GM12878 (cell line): ENCODE data around the gene SPA17. TPM values are rescaled to one million over a fixed set of nuclear protein-coding genes. Genes with fewer than 3 reads are reported as not detected.

Experiments
- ATAC-seq: fragments of 200-7000 bp; cut with Tn5 transposase; 3 replicates; pipeline ENCODE4 v1.9.1; 2020; ENCODE audit warnings: mild to moderate bottlenecking, moderate library complexity
- BruUV-seq: library from RNA; stranded (reverse); fragments of 400-500 nt; replicated peaks from 2 replicates; lab custom pipeline; 2021; lab: Mats Ljungman, UMichigan
- CTCF ChIA-PET: fragments of 300-600 bp; sonication (Branson Sonifier 250); formaldehyde crosslinking; extraction: SDS; loops from one replicate; lab custom pipeline; 2021; ENCODE audit warnings: inconsistent platforms; lab: Yijun Ruan, JAX
- POLR2A ChIA-PET: fragments of 350-600 bp; formaldehyde crosslinking; extraction: SDS; loops from one replicate; lab custom pipeline; 2021; ENCODE audit warnings: inconsistent platforms; lab: Charles Lee
- RAD21 ChIA-PET: fragments of 300-600 bp; sonication (Branson Sonifier 250); formaldehyde crosslinking; loops from one replicate; lab custom pipeline; 2023; ENCODE audit warnings: antibody characterized with exemption; ENCODE audit not compliant: unreplicated experiment; lab: Charles Lee
- SMC1A ChIA-PET: fragments of 300-600 bp; sonication (Branson Sonifier 250); formaldehyde crosslinking; loops from one replicate; lab custom pipeline; 2023; ENCODE audit not compliant: unreplicated experiment, uncharacterized antibody; lab: Charles Lee
- DNase-seq: peaks from one replicate; pipeline ENCODE4 v3.0.0-alpha.2; 2011; ENCODE audit warnings: low read depth, low spot score
- FAIRE-seq: peaks from 3 replicates; lab custom pipeline; 2011; peaks lifted over from hg19 to GRCh38; lab: Jason Lieb, UNC
- H2AFZ ChIP-seq: 2 replicates; pipeline ENCODE4 v1.6.0; 2011; ENCODE audit warnings: low read depth, low read length, control low read depth; ENCODE audit not compliant: control insufficient read depth
- H3K27ac ChIP-seq: 2 replicates; pipeline ENCODE4 v1.5.1; 2011; ENCODE audit warnings: control low read depth; ENCODE audit not compliant: control insufficient read depth, insufficient read depth
- H3K27me3 ChIP-seq, 2 experiments: replicated peaks in 1 of 2; 2 replicates each; pipeline versions ENCODE4 v1.6.0 to v1.6.1; 2011; ENCODE audit warnings: low read length in 1 of 2; ENCODE audit not compliant: control insufficient read depth in 2 of 2, insufficient read depth in 2 of 2
- H3K36me3 ChIP-seq, 2 experiments: 2 replicates each; pipeline ENCODE4 v1.5.1; 2011; ENCODE audit warnings: low read length in 1 of 2; ENCODE audit not compliant: control insufficient read depth in 2 of 2, insufficient read depth in 2 of 2
- H3K4me1 ChIP-seq: 2 replicates; pipeline ENCODE4 v1.6.1; 2011; ENCODE audit warnings: mild to moderate bottlenecking, low read length, moderate library complexity, mixed read lengths; ENCODE audit not compliant: control insufficient read depth, insufficient read depth
- H3K4me2 ChIP-seq: 2 replicates; pipeline ENCODE4 v1.6.0; 2011; ENCODE audit warnings: control low read depth; ENCODE audit not compliant: control insufficient read depth, insufficient read depth
- H3K4me3 ChIP-seq: fragments of 200-600 bp; sonication (generic); 2 replicates; pipeline ENCODE4 v1.5.1; 2016
- H3K79me2 ChIP-seq: 2 replicates; pipeline ENCODE4 v1.6.0; 2011; ENCODE audit warnings: low read length; ENCODE audit not compliant: control insufficient read depth, insufficient read depth
- H3K9ac ChIP-seq: 2 replicates; pipeline ENCODE4 v1.8.0; 2011; ENCODE audit warnings: low read length, control low read depth, mixed read lengths; ENCODE audit not compliant: control insufficient read depth, insufficient read depth
- H3K9me3 ChIP-seq: replicated peaks from 3 replicates; pipeline ENCODE4 v1.5.1; 2011; ENCODE audit warnings: mild to moderate bottlenecking, low read length; ENCODE audit not compliant: control insufficient read depth, insufficient read depth
- H4K20me1 ChIP-seq: 2 replicates; pipeline ENCODE4 v1.6.0; 2011; ENCODE audit not compliant: control insufficient read depth, insufficient read depth
- BCL3 ChIP-seq: IDR thresholded peaks from 2 replicates; pipeline ENCODE4 v1.6.1; 2011; ENCODE audit warnings: borderline replicate concordance, low read depth, mild to moderate bottlenecking, moderate library complexity, low read length; ENCODE audit not compliant: insufficient read depth, poor library complexity, severe bottlenecking
- CHD4 ChIP-seq: fragments of 200-600 bp; sonication (generic); IDR thresholded peaks from 2 replicates; pipeline ENCODE4 v1.6.1; 2016; ENCODE audit warnings: mild to moderate bottlenecking
- CREB1 ChIP-seq: IDR thresholded peaks from 2 replicates; pipeline ENCODE4 v1.6.1; 2012; ENCODE audit warnings: low read depth, mild to moderate bottlenecking, inconsistent platforms
- EGR1 ChIP-seq, 2 experiments: IDR thresholded peaks; 1 replicate in 1 of 2; 2 replicates in 1 of 2; pipeline ENCODE4 v1.6.1; 2011 to 2012; ENCODE audit warnings: low read depth in 2 of 2, low read length in 2 of 2, borderline replicate concordance in 1 of 2, mild to moderate bottlenecking in 1 of 2, moderate library complexity in 1 of 2
- FOXK2 ChIP-seq: fragments of 450-650 bp; IDR thresholded peaks from 2 replicates; pipeline ENCODE4 v1.6.1; 2017; ENCODE audit warnings: mild to moderate bottlenecking, moderate library complexity
- FOXM1 ChIP-seq: IDR thresholded peaks from 2 replicates; pipeline ENCODE4 v1.6.1; 2012; ENCODE audit warnings: low read depth, mild to moderate bottlenecking, inconsistent platforms, low read length, moderate library complexity
- GATAD2B ChIP-seq: fragments of 450-650 bp; conservative IDR thresholded peaks from 2 replicates; pipeline ENCODE4 v1.6.1; 2017; ENCODE audit warnings: low read depth, mild to moderate bottlenecking, moderate library complexity
- KAT2A ChIP-seq: conservative IDR thresholded peaks from 2 replicates; pipeline ENCODE4 v1.6.1; 2011; ENCODE audit warnings: low read depth, low read length; ENCODE audit not compliant: control insufficient read depth
- MEF2B ChIP-seq: fragments of 450-650 bp; IDR thresholded peaks from 2 replicates; pipeline ENCODE4 v1.6.1; 2018; ENCODE audit warnings: mild to moderate bottlenecking, moderate library complexity; ENCODE audit not compliant: partially characterized antibody, poor library complexity, severe bottlenecking
- PAX5 ChIP-seq: IDR thresholded peaks from 2 replicates; pipeline ENCODE4 v1.6.1; 2011; ENCODE audit warnings: low read depth, low read length, borderline replicate concordance
- POU2F2 ChIP-seq: IDR thresholded peaks from 3 replicates; pipeline ENCODE4 v1.6.1; 2011; ENCODE audit warnings: low read depth, mild to moderate bottlenecking, low read length, borderline replicate concordance
- SRF ChIP-seq, 2 experiments: IDR thresholded peaks; 2 replicates each; pipeline ENCODE4 v1.6.1; 2011; ENCODE audit warnings: low read depth in 2 of 2, low read length in 2 of 2, mild to moderate bottlenecking in 1 of 2, moderate library complexity in 1 of 2
- TBL1XR1 ChIP-seq: IDR thresholded peaks from 2 replicates; pipeline ENCODE4 v1.6.1; 2012; ENCODE audit warnings: low read depth, low read length, improper control_type of control experiment
- WRNIP1 ChIP-seq: IDR thresholded peaks from 2 replicates; pipeline ENCODE4 v1.6.1; 2011; ENCODE audit warnings: low read depth, low read length, improper control_type of control experiment, borderline replicate concordance
- ZNF592 ChIP-seq: fragments of 450-650 bp; IDR thresholded peaks from 2 replicates; pipeline ENCODE4 v1.6.1; 2017; ENCODE audit warnings: mild to moderate bottlenecking, moderate library complexity
- WGBS: methylation state at CpG from one replicate; pipeline ENCODE4 v1.1.6; 2016; ENCODE audit warnings: low lambda C conversion rate; ENCODE audit not compliant: insufficient replicate concordance, insufficient coverage; ENCODE audit errors: missing lambda C conversion rate; 5-methylcytosine and 5-hydroxymethylcytosine counted together
- in situ Hi-C: fragments of 300-500 bp; cut with MboI; formaldehyde crosslinking; loops from 9 replicates; pipeline ENCODE4 v1.14.3; 2018; ENCODE audit warnings: mixed read lengths
- intact Hi-C: fragments of 100-400 bp; cut with micrococcal nuclease; formaldehyde crosslinking; loops from one replicate; pipeline ENCODE4 v1.14.2; 2022; ENCODE audit not compliant: unreplicated experiment
- polyA plus RNA-seq, 11 experiments: library from polyadenylated mRNA; depleted of rRNA in 4 of 11; unstranded in 6 of 11; stranded (reverse) in 5 of 11; fragments of >200 nt; fragmentation: Nextera tagmentation in 4 of 11; fragmentation: Illumina TruSeq in 1 of 11; extraction: Ambion mirVana in 4 of 11; extraction: Trizol in 1 of 11; gene quantifications; 1 replicate in 1 of 11; 2 replicates in 10 of 11; pipeline versions ENCODE4 v1.2.1 to v1.2.3, GENCODE V29; 2011 to 2016; ENCODE audit warnings: inconsistent platforms in 2 of 11, missing spikeins in 2 of 11, low read depth in 1 of 11
- total RNA-seq, 4 experiments: library from RNA; depleted of rRNA in 3 of 4; stranded (reverse); fragments of >200 nt in 3 of 4; fragmentation: Illumina TruSeq in 1 of 4; extraction: Trizol in 1 of 4; gene quantifications; 2 replicates each; pipeline versions ENCODE4 v1.2.1 to v1.2.3, GENCODE V29; 2013 to 2021

SPA17 gene
- total and polyA plus RNA-seq, 10 of the 15 experiments (the other 5 are each of a cell fraction or from before 2014, with no cell fraction given) = 2.9 to 13.2 (median 8.5) TPM

GRCh38 chr11:124729571-124729970, 55.9 kb downstream of the SPA17 start (continued):
- TF ChIP-seq GATAD2B (no peak), SRF (IDR thresholded peaks at IDR 0.05; ENCODE audit: low read depth in 2 of 2, low read length in 2 of 2) (no peak), POU2F2 (no peak)
- TF ChIP-seq, all 136 proteins: peak for 0

- Histone ChIP-seq H3K9me3 (no peaks in the 10 kb centered on the region), H3K27ac (no peak overlapping the region), H3K4me3 (no peak overlapping the region), H3K36me3 (no peaks in the 10 kb centered on the region), H4K20me1 (no peaks in the 10 kb centered on the region), H2AFZ (no peak overlapping the region), H3K4me2 (no peak overlapping the region), H3K9ac (no peak overlapping the region), H3K4me1 (no peaks in the 10 kb centered on the region), H3K27me3 (peaks cover 0 to 3% of the 10 kb centered on the region in 2 experiments; a peak in 1 of 4 replicates), H3K79me2 (no peaks in the 10 kb centered on the region)
- ChIA-PET RAD21 (no interaction called here), POLR2A (interaction anchor here (0.6 kb wide), 1 partner anchor 66 kb away, joined by 5 read pairs; no protein-coding TSS in a partner anchor), CTCF (interaction anchor here (1.0 to 3.3 kb wide), 3 partner anchors 8 to 14 kb away, joined by 3 to 13 read pairs (median 6); partner anchors contain the start of gene NRGN), SMC1A (interaction anchor here (0.7 to 1.0 kb wide), 3 partner anchors 12 to 63 kb away, joined by 3 read pairs; no protein-coding TSS in a partner anchor)
- DNase-seq (no peak), FAIRE-seq (no peak), ATAC-seq (no peak)
- intact Hi-C loops (no loop called here), in situ Hi-C loops (no loop called here)
- WGBS = 70% methylated on average over 4 of the region's 4 CpGs
- BruUV-seq = no TSS peak
- TF ChIP-seq CREB1 = no peak
- no peak for TF ChIP-seq MEF2B
- TF ChIP-seq WRNIP1 = no peak
- no peak for TF ChIP-seq PAX5
- no peak for TF ChIP-seq TBL1XR1
- no peak for TF ChIP-seq FOXK2
- no peak for TF ChIP-seq KAT2A
- no peak for TF ChIP-seq FOXM1
- TF ChIP-seq CHD4 = no peak
- TF ChIP-seq ZNF592 = no peak
- no peak for TF ChIP-seq BCL3
- no peak for TF ChIP-seq EGR1 (IDR thresholded peaks at IDR 0.05; ENCODE audit: borderline replicate concordance in 1 of 2, low read depth in 2 of 2, low read length in 2 of 2)
Observed at GRCh38 chr11:124732230-124732629, 58.5 kb downstream of the SPA17 start.
